Karpas-422 (cell line): Measurements from ENCODE around the gene GOLPH3. TPM values are rescaled to one million over a fixed set of nuclear protein-coding genes. Genes with fewer than 3 reads are reported as not detected.
"Not testable (repeated sequence)": the region's sequence is repeated elsewhere in the genome, so short reads cannot be mapped to it uniquely, and the experiment has no call there.

Experiments used
- DNase-seq: peaks from one replicate; pipeline ENCODE4 v3.0.0-alpha.2; 2015
- H2AFZ ChIP-seq: fragments of 200-600 bp; sonication (generic); 2 replicates; pipeline ENCODE4 v1.6.1; 2014; ENCODE audit warnings: antibody characterized with exemption, low read length, mixed read lengths
- H3K27ac ChIP-seq: fragments of 200-600 bp; sonication (generic); 2 replicates; pipeline ENCODE4 v1.5.1; 2014; ENCODE audit warnings: mild to moderate bottlenecking, low read length, moderate library complexity
- H3K27me3 ChIP-seq: fragments of 200-600 bp; sonication (generic); 2 replicates; pipeline ENCODE4 v1.6.1; 2014; ENCODE audit warnings: low read length, mixed read lengths
- H3K36me3 ChIP-seq: fragments of 200-600 bp; sonication (generic); 2 replicates; pipeline ENCODE4 v1.6.1; 2014; ENCODE audit warnings: low read length, mixed read lengths; ENCODE audit not compliant: insufficient read depth
- H3K4me1 ChIP-seq: fragments of 200-600 bp; sonication (generic); 2 replicates; pipeline ENCODE4 v1.6.1; 2014; ENCODE audit warnings: mild to moderate bottlenecking, low read length, mixed read lengths
- H3K4me2 ChIP-seq: fragments of 200-600 bp; sonication (generic); 2 replicates; pipeline ENCODE4 v1.6.1; 2014; ENCODE audit warnings: low read length, low read depth, mild to moderate bottlenecking; ENCODE audit not compliant: poor library complexity, severe bottlenecking
- H3K4me3 ChIP-seq: fragments of 200-600 bp; sonication (generic); 2 replicates; pipeline ENCODE4 v1.5.1; 2014; ENCODE audit warnings: mild to moderate bottlenecking, antibody characterized with exemption, low read length, mixed read lengths
- H3K79me2 ChIP-seq: fragments of 200-600 bp; sonication (generic); 2 replicates; pipeline ENCODE4 v1.6.1; 2014; ENCODE audit warnings: mild to moderate bottlenecking, low read length, mixed read lengths
- H3K9ac ChIP-seq: fragments of 200-600 bp; sonication (generic); 2 replicates; pipeline ENCODE4 v1.6.0; 2014; ENCODE audit warnings: low read length
- H3K9me2 ChIP-seq: fragments of 200-600 bp; sonication (generic), shearing (Covaris generic); replicated peaks from 2 replicates; pipeline ENCODE4 v1.6.0; 2014; ENCODE audit warnings: mild to moderate bottlenecking, low read length, moderate library complexity; ENCODE audit not compliant: insufficient read depth
- H3K9me3 ChIP-seq: fragments of 300-700, 200-600 bp; sonication (generic); 2 replicates; pipeline ENCODE4 v1.6.1; 2014; ENCODE audit warnings: low read length, mixed read lengths
- H4K20me1 ChIP-seq: fragments of 200-600 bp; sonication (generic); 2 replicates; pipeline ENCODE4 v1.6.1; 2014; ENCODE audit warnings: mild to moderate bottlenecking, antibody characterized with exemption, low read length, low read depth; ENCODE audit not compliant: insufficient read depth
- total RNA-seq: library from RNA; depleted of rRNA; stranded (reverse); fragments of >200 nt; shearing (Covaris generic); gene quantifications from 2 replicates; pipeline ENCODE4 v1.2.3, GENCODE V29; 2014; ENCODE audit warnings: low replicate concordance

GOLPH3 gene
- total RNA-seq, 1 experiment from 2014 or later, result 78.1 TPM

GRCh38 chr5:32127711-32128110, 46.4 kb downstream of the GOLPH3 start:
- Histone ChIP-seq H4K20me1 (no peaks in the 10 kb centered on the region; the same call in 1 of the 2 replicates), H3K27me3 (no peaks in the 10 kb centered on the region), H3K9ac (no peak overlapping the region), H3K27ac (no peak overlapping the region), H3K79me2 (peaks cover 96% of the 10 kb centered on the region), H3K4me3 (no peak overlapping the region), H2AFZ (no peak overlapping the region), H3K9me2 (no peaks in the 10 kb centered on the region), H3K9me3 (no peaks in the 10 kb centered on the region), H3K4me1 (peaks cover 31% of the 10 kb centered on the region), H3K4me2 (no peak overlapping the region), H3K36me3 (peaks cover 34% of the 10 kb centered on the region)
- no peak for DNase-seq

GRCh38 chr5:32126691-32127090, 47.4 kb downstream of the GOLPH3 start:
- no peak for DNase-seq
- H3K4me2 ChIP-seq, result no peak overlapping the region
- H3K79me2 ChIP-seq, result peaks cover 99% of the 10 kb centered on the region
- H2AFZ ChIP-seq, result no peak overlapping the region
- H4K20me1 ChIP-seq, result no peaks in the 10 kb centered on the region; the same call in 1 of the 2 replicates
- no peak overlapping the region for H3K27ac ChIP-seq
- peaks cover 36% of the 10 kb centered on the region for H3K36me3 ChIP-seq
- no peaks in the 10 kb centered on the region for H3K27me3 ChIP-seq
- H3K4me3 ChIP-seq, result no peak overlapping the region
- H3K9me3 ChIP-seq, result no peaks in the 10 kb centered on the region
- no peaks in the 10 kb centered on the region for H3K9me2 ChIP-seq
- peaks cover 31% of the 10 kb centered on the region for H3K4me1 ChIP-seq
- no peak overlapping the region for H3K9ac ChIP-seq

- H3K4me3 ChIP-seq, result no peak overlapping the region
- DNase-seq, result no peak
- peaks cover 31% of the 10 kb centered on the region for H3K4me1 ChIP-seq
- no peaks in the 10 kb centered on the region for H3K27me3 ChIP-seq
- peak overlapping the region; percentile 35 for H3K27ac ChIP-seq
- H3K36me3 ChIP-seq, result peaks cover 38% of the 10 kb centered on the region
- no peak overlapping the region for H3K9ac ChIP-seq
- no peak overlapping the region for H3K4me2 ChIP-seq
- no peaks in the 10 kb centered on the region for H3K9me2 ChIP-seq
- H2AFZ ChIP-seq, result no peak overlapping the region
- H3K79me2 ChIP-seq, result peaks cover 88% of the 10 kb centered on the region
- H4K20me1 ChIP-seq, result no peaks in the 10 kb centered on the region
- no peaks in the 10 kb centered on the region for H3K9me3 ChIP-seq
These were observed 50.0 kb downstream of the GOLPH3 start for GRCh38 chr5:32123889-32124676.

- H3K79me2 ChIP-seq, result peaks cover 83% of the 10 kb centered on the region
These were observed 50.9 kb downstream of the GOLPH3 start for GRCh38 chr5:32123058-32123805.

GRCh38 chr5:32118922-32119321, 55.2 kb downstream of the GOLPH3 start:
- not testable (repeated sequence) for H3K4me1 ChIP-seq

More at GRCh38 chr5:32123058-32123805, 50.9 kb downstream of the GOLPH3 start:
- H4K20me1 ChIP-seq, result no peaks in the 10 kb centered on the region
- no peak overlapping the region for H3K4me3 ChIP-seq
- no peak overlapping the region for H2AFZ ChIP-seq
- H3K9me3 ChIP-seq, result no peaks in the 10 kb centered on the region
- H3K4me2 ChIP-seq, result no peak overlapping the region
- H3K9me2 ChIP-seq, result no peaks in the 10 kb centered on the region
- H3K36me3 ChIP-seq, result peaks cover 38% of the 10 kb centered on the region
- no peaks in the 10 kb centered on the region for H3K27me3 ChIP-seq
- DNase-seq, result no peak
- no peak overlapping the region for H3K9ac ChIP-seq
- peak overlapping the region; percentile 35; the same call in 1 of the 2 replicates for H3K27ac ChIP-seq
- H3K4me1 ChIP-seq, result peaks cover 31% of the 10 kb centered on the region

GRCh38 chr5:32116574-32117313, 57.4 kb downstream of the GOLPH3 start:
- Histone ChIP-seq H3K27ac (no peak overlapping the region), H3K4me2 (no peak overlapping the region), H3K9ac (no peak overlapping the region), H3K27me3 (no peaks in the 10 kb centered on the region), H3K79me2 (peaks cover 52% of the 10 kb centered on the region), H4K20me1 (no peaks in the 10 kb centered on the region), H2AFZ (no peak overlapping the region), H3K4me3 (no peak overlapping the region), H3K9me2 (no peaks in the 10 kb centered on the region), H3K9me3 (no peaks in the 10 kb centered on the region), H3K36me3 (peaks cover 16% of the 10 kb centered on the region; the same call in 1 of the 2 replicates), H3K4me1 (no peaks in the 10 kb centered on the region)
- no peak for DNase-seq

More at GRCh38 chr5:32118922-32119321, 55.2 kb downstream of the GOLPH3 start:
- not testable (repeated sequence) for H3K9me2 ChIP-seq, DNase-seq, H4K20me1 ChIP-seq, H3K4me3 ChIP-seq, H3K9me3 ChIP-seq, H2AFZ ChIP-seq, H3K4me2 ChIP-seq, H3K27me3 ChIP-seq, H3K27ac ChIP-seq, H3K9ac ChIP-seq
- Histone ChIP-seq H3K36me3 (peaks cover 17% of the 10 kb centered on the region; the same call in 1 of the 2 replicates), H3K79me2 (peaks cover 68% of the 10 kb centered on the region)

DNA sequence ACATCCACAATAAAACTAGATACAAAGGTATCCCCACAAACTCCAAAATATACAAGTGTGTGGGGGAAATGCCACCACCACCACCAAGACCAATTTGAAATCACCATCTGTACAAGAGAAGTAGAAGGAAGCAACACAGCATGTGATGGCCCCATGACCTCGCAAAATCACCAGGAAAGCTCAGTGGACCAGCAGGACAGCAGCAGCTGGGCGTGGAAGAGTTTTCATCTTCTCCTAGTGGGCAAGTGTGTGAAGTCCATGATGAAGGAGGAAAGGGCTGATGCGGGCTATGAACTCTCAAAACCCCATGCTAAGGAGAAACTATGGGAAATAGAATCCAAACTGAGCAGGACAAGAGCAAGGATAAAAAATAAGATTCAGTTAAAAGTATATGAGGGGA, 58.1 kb downstream of the GOLPH3 start:
- Histone ChIP-seq H3K79me2 (peaks cover 46% of the 10 kb centered on the region), H2AFZ (no peak overlapping the region), H3K9me3 (no peaks in the 10 kb centered on the region), H3K9ac (no peak overlapping the region), H3K27ac (no peak overlapping the region), H3K27me3 (no peaks in the 10 kb centered on the region), H3K4me2 (no peak overlapping the region), H3K4me1 (no peaks in the 10 kb centered on the region), H3K4me3 (no peak overlapping the region), H4K20me1 (no peaks in the 10 kb centered on the region), H3K36me3 (peaks cover 14% of the 10 kb centered on the region; the same call in 1 of the 2 replicates), H3K9me2 (no peaks in the 10 kb centered on the region)
- no peak for DNase-seq
